ENCODE data around the gene TMEM63B.
A peak's percentile ranks its signal among the peaks of the same experiment; 100 is the strongest.

Gene TMEM63B

GRCh38 chr6:44152109-44152461 is 24.7 kb downstream of the TMEM63B start:
- TF ChIP-seq CTCF (IDR thresholded peaks at IDR 0.05; ENCODE audit: low read depth, low read length) = no peak
- Histone ChIP-seq H3K36me3 (peaks cover 59% of the 10 kb centered on the region), H3K27ac (no peak overlapping the region)

GRCh38 chr6:44152533-44152932 is 25.2 kb downstream of the TMEM63B start:
- Histone ChIP-seq H3K27ac (no peak overlapping the region), H3K27me3 (ENCODE audit: insufficient read depth, low read depth, severe bottlenecking) (no peaks in the 10 kb centered on the region), H3K9me3 (ENCODE audit: severe bottlenecking) (no peaks in the 10 kb centered on the region), H3K36me3 (peaks cover 54% of the 10 kb centered on the region), H3K4me3 (ENCODE audit: low read depth, low read length) (no peak overlapping the region)
- TF ChIP-seq CTCF (IDR thresholded peaks at IDR 0.05; ENCODE audit: low read depth, low read length) = no peak
- DNase-seq = no peak

More at GRCh38 chr6:44152109-44152461, 24.7 kb downstream of the TMEM63B start:
- Histone ChIP-seq H3K4me3 (ENCODE audit: low read depth, low read length) (no peak overlapping the region), H3K27me3 (ENCODE audit: insufficient read depth, low read depth, severe bottlenecking) (no peaks in the 10 kb centered on the region), H3K9me3 (ENCODE audit: severe bottlenecking) (no peaks in the 10 kb centered on the region)
- DNase-seq = no peak

GRCh38 chr6:44154067-44154466 is 26.7 kb downstream of the TMEM63B start:
- Histone ChIP-seq H3K27me3 (ENCODE audit: insufficient read depth, low read depth, severe bottlenecking) (no peaks in the 10 kb centered on the region), H3K27ac (no peak overlapping the region), H3K4me3 (ENCODE audit: low read depth, low read length) (no peak overlapping the region), H3K36me3 (peaks cover 39% of the 10 kb centered on the region), H3K9me3 (ENCODE audit: severe bottlenecking) (no peaks in the 10 kb centered on the region)
- no peak for TF ChIP-seq CTCF (IDR thresholded peaks at IDR 0.05; ENCODE audit: low read depth, low read length)
- no peak for DNase-seq

- Histone ChIP-seq H3K27me3 (ENCODE audit: insufficient read depth, low read depth, severe bottlenecking) (no peaks in the 10 kb centered on the region), H3K36me3 (peaks cover 24% of the 10 kb centered on the region), H3K9me3 (ENCODE audit: severe bottlenecking) (no peaks in the 10 kb centered on the region), H3K4me3 (ENCODE audit: low read depth, low read length) (no peak overlapping the region), H3K27ac (no peak overlapping the region)
- DNase-seq = no peak
- no peak for TF ChIP-seq CTCF (IDR thresholded peaks at IDR 0.05; ENCODE audit: low read depth, low read length)
Measured at GRCh38 chr6:44156494-44157151, 29.3 kb downstream of the TMEM63B start.

- TF ChIP-seq CTCF (IDR thresholded peaks at IDR 0.05; ENCODE audit: low read depth, low read length) = peak; percentile 28; the same call in 1 of the 2 replicates
Measured at GRCh38 chr6:44157152-44157521, 29.8 kb downstream of the TMEM63B start.

GRCh38 chr6:44158770-44159228 is 31.4 kb downstream of the TMEM63B start, which contains the start of gene CAPN11:
CAPN11 (plus strand) TSS chr6:44158820; CDS start chr6:44158849, 29 bp downstream.
- Histone ChIP-seq H3K27me3 (ENCODE audit: insufficient read depth, low read depth, severe bottlenecking) (no peaks in the 10 kb centered on the region), H3K27ac (no peak within 1 kb of the TSS), H3K9me3 (ENCODE audit: severe bottlenecking) (no peaks in the 10 kb centered on the region), H3K36me3 (peaks cover 11% of the 10 kb centered on the region), H3K4me3 (ENCODE audit: low read depth, low read length) (no peak within 1 kb of the TSS)
- TF ChIP-seq CTCF (IDR thresholded peaks at IDR 0.05; ENCODE audit: low read depth, low read length) = no peak
- no peak for DNase-seq

More at GRCh38 chr6:44157152-44157521, 29.8 kb downstream of the TMEM63B start:
- Histone ChIP-seq H3K4me3 (ENCODE audit: low read depth, low read length) (no peak overlapping the region), H3K27me3 (ENCODE audit: insufficient read depth, low read depth, severe bottlenecking) (no peaks in the 10 kb centered on the region), H3K9me3 (ENCODE audit: severe bottlenecking) (no peaks in the 10 kb centered on the region), H3K36me3 (peaks cover 24% of the 10 kb centered on the region), H3K27ac (no peak overlapping the region)
- no peak for DNase-seq
